Body of pancreas (tissue), 4 donors: Measurements from ENCODE around the gene KCNJ6. TPM values are rescaled to one million over a fixed set of nuclear protein-coding genes. Genes with fewer than 3 reads are reported as not detected.
"Not testable (repeated sequence)": the region's sequence is repeated elsewhere in the genome, so short reads cannot be mapped to it uniquely, and the experiment has no call there.

ENCODE experiments used
- ATAC-seq: fragments of 150-250 bp; one replicate; pipeline ENCODE4 v1.9.1; 2016
- DNase-seq, 4 donors: peaks; one replicate each; pipeline ENCODE4 v3.0.0-alpha.2; 2019
- H3K27ac ChIP-seq, 4 donors: fragments of 200-600 bp; sonication (generic); 1 replicate in 3 of 4; 2 replicates in 1 of 4; pipeline versions ENCODE4 v1.5.1 to v1.6.1; 2016 to 2019; ENCODE audit warnings: mild to moderate bottlenecking in 1 of 4, mixed read lengths in 1 of 4, moderate library complexity in 1 of 4
- H3K27me3 ChIP-seq, 2 donors: fragments of 200-600 bp; sonication (generic); one replicate each; pipeline ENCODE4 v1.6.0; 2016; ENCODE audit warnings: mild to moderate bottlenecking in 1 of 2
- H3K36me3 ChIP-seq, 2 donors: fragments of 200-600 bp; sonication (generic); replicated peaks in 1 of 2; 2 replicates each; pipeline ENCODE4 v1.5.1; 2016; ENCODE audit warnings: low read depth in 2 of 2; ENCODE audit not compliant: insufficient read depth in 1 of 2
- H3K4me1 ChIP-seq: fragments of 200-600 bp; sonication (generic); one replicate; pipeline ENCODE4 v1.6.0; 2016
- H3K4me3 ChIP-seq, 2 donors: fragments of 200-600 bp; sonication (generic); 1 replicate in 1 of 2; 2 replicates in 1 of 2; pipeline ENCODE4 v1.5.1; 2016 to 2019
- H3K9me3 ChIP-seq, 3 donors: fragments of 200-600 bp; sonication (generic); 1 replicate in 2 of 3; 2 replicates in 1 of 3; pipeline ENCODE4 v1.5.1; 2016
- POLR2A ChIP-seq, 3 donors: fragments of 450-650 bp; IDR thresholded peaks; one replicate each; pipeline ENCODE4 v1.6.1; 2016; ENCODE audit warnings: antibody characterized with exemption in 3 of 3, mild to moderate bottlenecking in 2 of 3
- WGBS, 2 donors: methylation state at CpG; one replicate each; pipeline ENCODE4 v1.1.5; 2017; 5-methylcytosine and 5-hydroxymethylcytosine counted together
- intact Hi-C: fragments of 100-400 bp; cut with DNase I; formaldehyde crosslinking; loops from one replicate; pipeline ENCODE4 v1.15.1; 2023
- total RNA-seq, 2 donors: library from RNA; depleted of rRNA; stranded (reverse); fragments of >200 nt; gene quantifications; one replicate each; pipeline ENCODE4 v1.1.0, GENCODE V29; 2016
- TF ChIP-seq, protein P1 (sequence below), 7 experiments: fragments of 450-650 bp in 4 of 7; fragments of 200-600 bp in 3 of 7; sonication (generic) in 3 of 7; IDR thresholded peaks; one replicate each; pipeline ENCODE4 v1.5.1; 2016 to 2019; ENCODE audit warnings: antibody characterized with exemption in 7 of 7

Gene KCNJ6
- total RNA-seq, 2 donors from 2014 or later, result under 0.01 to 0.78 TPM

DNA sequence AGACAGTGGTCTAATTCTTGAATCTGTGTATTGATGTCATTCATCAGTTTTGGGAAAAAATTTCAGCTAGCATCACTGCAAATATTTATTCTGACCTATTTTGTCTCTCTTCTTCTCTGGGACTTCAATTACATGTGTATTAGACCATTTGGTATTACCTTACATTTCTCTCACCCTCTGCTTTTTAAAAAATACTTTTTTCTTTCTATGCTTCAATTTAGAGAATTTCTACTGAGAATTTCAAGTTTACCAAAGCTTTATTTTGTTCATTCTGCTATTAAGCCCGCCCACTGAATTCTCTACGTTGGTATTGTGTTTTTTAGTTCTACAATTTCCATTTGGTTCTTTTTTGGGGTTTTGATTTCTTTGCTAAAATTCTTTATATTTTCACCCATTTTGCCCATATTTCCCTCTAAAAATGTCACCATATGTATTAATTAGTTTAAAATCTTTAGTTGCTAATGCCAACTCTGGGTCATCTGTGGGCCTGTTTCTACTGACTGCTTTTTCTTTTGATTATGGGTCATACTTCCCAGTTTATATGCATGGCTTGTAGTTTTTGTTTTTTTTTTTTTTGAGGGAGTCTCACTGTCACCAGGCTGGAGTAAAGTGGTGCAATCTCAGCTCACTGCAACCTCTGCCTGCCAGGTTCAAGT, 337.7 kb downstream of the KCNJ6 start:
- no peaks in the 10 kb centered on the region for H3K4me1 ChIP-seq
- DNase-seq, result no peak
- no peaks in the 10 kb centered on the region for H3K36me3 ChIP-seq
- H3K27ac ChIP-seq, result no peak overlapping the region
- 87 to 94% methylated on average over 2 of the region's 2 CpGs for WGBS, 2 donors
- no peak for ATAC-seq
- intact Hi-C loops, result no loop called here
- TF ChIP-seq, protein P1, sequence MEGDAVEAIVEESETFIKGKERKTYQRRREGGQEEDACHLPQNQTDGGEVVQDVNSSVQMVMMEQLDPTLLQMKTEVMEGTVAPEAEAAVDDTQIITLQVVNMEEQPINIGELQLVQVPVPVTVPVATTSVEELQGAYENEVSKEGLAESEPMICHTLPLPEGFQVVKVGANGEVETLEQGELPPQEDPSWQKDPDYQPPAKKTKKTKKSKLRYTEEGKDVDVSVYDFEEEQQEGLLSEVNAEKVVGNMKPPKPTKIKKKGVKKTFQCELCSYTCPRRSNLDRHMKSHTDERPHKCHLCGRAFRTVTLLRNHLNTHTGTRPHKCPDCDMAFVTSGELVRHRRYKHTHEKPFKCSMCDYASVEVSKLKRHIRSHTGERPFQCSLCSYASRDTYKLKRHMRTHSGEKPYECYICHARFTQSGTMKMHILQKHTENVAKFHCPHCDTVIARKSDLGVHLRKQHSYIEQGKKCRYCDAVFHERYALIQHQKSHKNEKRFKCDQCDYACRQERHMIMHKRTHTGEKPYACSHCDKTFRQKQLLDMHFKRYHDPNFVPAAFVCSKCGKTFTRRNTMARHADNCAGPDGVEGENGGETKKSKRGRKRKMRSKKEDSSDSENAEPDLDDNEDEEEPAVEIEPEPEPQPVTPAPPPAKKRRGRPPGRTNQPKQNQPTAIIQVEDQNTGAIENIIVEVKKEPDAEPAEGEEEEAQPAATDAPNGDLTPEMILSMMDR (IDR thresholded peaks at IDR 0.05), result no peak
- no peaks in the 10 kb centered on the region for H3K27me3 ChIP-seq
- no peak overlapping the region for H3K4me3 ChIP-seq
- H3K9me3 ChIP-seq, result no peaks in the 10 kb centered on the region

DNA sequence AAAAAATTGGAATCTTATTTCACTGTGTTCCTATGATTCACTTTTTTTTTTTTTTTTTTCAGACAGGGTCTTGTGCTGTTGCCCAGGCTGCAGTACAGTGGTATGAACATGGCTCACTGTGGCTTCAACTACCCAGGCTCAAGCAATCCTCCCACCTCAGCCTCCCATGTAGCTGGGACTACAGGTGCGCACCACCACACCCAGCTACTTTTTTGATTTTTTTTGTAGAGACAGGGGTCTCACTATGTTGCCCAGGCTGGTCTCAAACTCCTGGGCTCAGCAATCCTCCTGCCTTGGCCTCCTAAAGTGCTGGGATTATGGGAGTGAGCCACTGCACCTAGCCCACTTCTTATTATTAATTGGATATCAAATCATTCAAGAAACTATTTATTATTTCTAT, 339.3 kb downstream of the KCNJ6 start:
- WGBS, 2 donors, result 86 to 93% methylated on average over 1 of the region's 1 CpG
- DNase-seq, H3K27ac ChIP-seq, H3K4me3 ChIP-seq, ATAC-seq, intact Hi-C loops, H3K36me3 ChIP-seq, H3K9me3 ChIP-seq, H3K4me1 ChIP-seq, H3K27me3 ChIP-seq: not testable (repeated sequence)

DNA sequence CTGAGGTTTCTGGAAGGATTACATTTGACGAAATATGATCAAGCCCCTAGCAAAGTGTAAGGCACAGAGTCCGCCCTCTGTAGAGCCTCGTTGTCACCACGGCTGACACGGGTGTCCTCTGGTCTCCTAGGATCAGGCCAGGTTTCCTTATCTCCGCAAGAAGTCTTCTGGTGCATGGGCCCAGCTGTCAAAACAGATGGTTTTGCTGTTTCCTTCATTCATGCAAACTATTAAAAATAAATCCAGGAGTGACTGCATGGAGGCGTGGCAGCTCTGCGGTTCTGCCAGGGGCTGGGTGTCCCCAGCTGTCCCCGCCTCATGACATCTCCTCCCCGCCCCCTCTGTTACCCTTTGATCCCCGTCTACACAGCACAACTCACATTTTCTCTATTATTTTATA, 340.7 kb downstream of the KCNJ6 start:
- H3K4me1 ChIP-seq, result no peaks in the 10 kb centered on the region
- TF ChIP-seq, protein P1 (IDR thresholded peaks at IDR 0.05), result no peak
- no peak for TF ChIP-seq POLR2A (IDR thresholded peaks at IDR 0.05)
- ATAC-seq, result no peak
- intact Hi-C loops, result no loop called here
- H3K27ac ChIP-seq, result no peak overlapping the region
- H3K27me3 ChIP-seq, result no peaks in the 10 kb centered on the region
- H3K4me3 ChIP-seq, result no peak overlapping the region
- DNase-seq, result no peak
- WGBS, 2 donors, result 85 to 94% methylated on average over 10 to 11 of the region's 11 CpGs
- H3K9me3 ChIP-seq, result no peaks in the 10 kb centered on the region
- no peaks in the 10 kb centered on the region for H3K36me3 ChIP-seq

DNA sequence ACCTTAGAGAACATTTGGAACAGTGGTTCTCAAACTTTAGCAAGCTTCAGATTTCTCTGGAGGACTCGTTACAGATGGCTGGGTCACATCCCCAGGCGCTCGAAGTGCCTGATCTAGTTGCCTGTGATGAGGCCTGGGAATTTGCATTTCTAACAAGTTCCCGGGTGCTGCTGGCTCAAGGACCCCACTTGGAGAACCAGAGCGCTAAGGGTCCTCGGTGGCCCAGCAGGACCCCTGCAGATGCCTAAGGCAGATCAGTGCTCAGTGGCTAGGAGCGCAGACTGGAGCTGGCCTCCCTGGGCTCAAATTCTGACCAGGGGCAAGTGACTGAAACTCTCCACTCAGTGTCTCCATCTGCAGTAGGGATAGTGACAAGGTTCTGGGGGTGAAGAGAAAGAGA, 341.5 kb downstream of the KCNJ6 start:
- no peaks in the 10 kb centered on the region for H3K4me1 ChIP-seq
- H3K36me3 ChIP-seq, result no peaks in the 10 kb centered on the region
- no peak overlapping the region for H3K4me3 ChIP-seq
- H3K9me3 ChIP-seq, result no peaks in the 10 kb centered on the region
- DNase-seq (no peak), ATAC-seq (no peak)
- 81 to 91% methylated on average over 6 to 7 of the region's 7 CpGs for WGBS, 2 donors
- no peak for TF ChIP-seq POLR2A (IDR thresholded peaks at IDR 0.05)
- TF ChIP-seq, protein P1 (IDR thresholded peaks at IDR 0.05), result no peak
- intact Hi-C loops, result no loop called here
- H3K27me3 ChIP-seq, result no peaks in the 10 kb centered on the region
- H3K27ac ChIP-seq, result no peak overlapping the region

DNA sequence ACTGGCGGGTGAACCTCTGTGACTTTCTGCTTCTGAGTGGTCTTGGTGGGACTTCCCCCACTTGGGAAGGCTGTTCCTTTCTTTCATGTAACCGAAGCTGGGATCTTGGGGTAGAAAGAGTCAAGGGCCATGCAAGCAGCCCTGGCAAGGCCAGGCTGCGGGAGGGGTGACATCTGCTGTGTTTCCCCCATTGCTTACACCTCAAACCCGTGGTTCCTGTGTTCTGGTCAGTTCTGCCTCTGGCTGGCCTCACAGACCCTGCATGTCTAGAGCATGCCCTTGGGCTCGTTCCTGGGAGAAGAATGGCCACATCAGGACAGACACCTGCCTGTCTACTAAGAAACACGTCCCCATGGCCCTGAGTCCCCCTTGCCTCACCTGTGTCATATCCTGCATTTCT, 341.9 kb downstream of the KCNJ6 start:
- 70 to 76% methylated on average over 4 to 6 of the region's 6 CpGs for WGBS, 2 donors
- no peak overlapping the region for H3K27ac ChIP-seq
- no peaks in the 10 kb centered on the region for H3K36me3 ChIP-seq
- H3K4me1 ChIP-seq, result no peaks in the 10 kb centered on the region
- H3K4me3 ChIP-seq, result no peak overlapping the region
- intact Hi-C loops, result no loop called here
- ATAC-seq, result no peak
- H3K9me3 ChIP-seq, result no peaks in the 10 kb centered on the region
- no peak for DNase-seq
- H3K27me3 ChIP-seq, result no peaks in the 10 kb centered on the region
- TF ChIP-seq, protein P1 (IDR thresholded peaks at IDR 0.05), result no peak
- TF ChIP-seq POLR2A (IDR thresholded peaks at IDR 0.05), result no peak
